ENCODE results near the gene CHD6. TPM values are rescaled to one million over a fixed set of nuclear protein-coding genes. Genes with fewer than 3 reads are reported as not detected.

The CHD6 gene
- total and polyA plus RNA-seq, 2 experiments from 2014 or later, result 12.6 to 24.9 TPM

- 23 to 32% methylated on average over 4 of the region's 4 CpGs for WGBS, 2 experiments (ENCODE audit: low coverage in 1 of 2, low lambda C conversion rate in 2 of 2, missing lambda C conversion rate in 2 of 2)
These were observed 118.0 kb downstream of the CHD6 start for GRCh38 chr20:41499961-41500725.

GRCh38 chr20:41499064-41499463 is 119.1 kb downstream of the CHD6 start:
- Histone ChIP-seq H3K9ac (no peak overlapping the region), H2AFZ (no peak overlapping the region), H3K4me3 (no peak overlapping the region), H3K27ac (peak overlapping the region; percentile 37), H3F3A (ENCODE audit: insufficient read depth) (peaks cover 23% of the 10 kb centered on the region), H4K20me1 (ENCODE audit: insufficient read depth) (no peaks in the 10 kb centered on the region), H3K4me1 (ENCODE audit: insufficient read depth) (peaks cover 24% of the 10 kb centered on the region), H3K27me3 (replicated peaks; ENCODE audit: insufficient read depth) (no peaks in the 10 kb centered on the region), H3K9me3 (ENCODE audit: low read depth) (no peaks in the 10 kb centered on the region), H3K79me2 (ENCODE audit: insufficient read depth) (no peaks in the 10 kb centered on the region), H3K36me3 (ENCODE audit: low read depth) (peaks cover 12% of the 10 kb centered on the region), H3K4me2 (ENCODE audit: unreplicated experiment) (no peak overlapping the region), H3K9me2 (ENCODE audit: insufficient read depth) (no peaks in the 10 kb centered on the region)
- in situ Hi-C loops (cut with MboI), result no loop called here
- DNase-seq, result peak; percentile 55
- TF ChIP-seq EZH2phosphoT487 (IDR thresholded peaks at IDR 0.05; ENCODE audit: insufficient read depth, low read depth) (no peak), EZH2 (IDR thresholded peaks at IDR 0.05; ENCODE audit: insufficient read depth, poor library complexity, severe bottlenecking) (no peak)

More at GRCh38 chr20:41499961-41500725, 118.0 kb downstream of the CHD6 start:
- no peak overlapping the region for H3K4me3 ChIP-seq
- H2AFZ ChIP-seq, result no peak overlapping the region
- peak overlapping the region; percentile 37 for H3K27ac ChIP-seq
- peak overlapping the region; percentile 27 for H3K4me2 ChIP-seq (ENCODE audit: unreplicated experiment)
- no peaks in the 10 kb centered on the region for H4K20me1 ChIP-seq (ENCODE audit: insufficient read depth)
- no peak for TF ChIP-seq EZH2 (IDR thresholded peaks at IDR 0.05; ENCODE audit: insufficient read depth, poor library complexity, severe bottlenecking)
- no peak for TF ChIP-seq EZH2phosphoT487 (IDR thresholded peaks at IDR 0.05; ENCODE audit: insufficient read depth, low read depth)
- H3K36me3 ChIP-seq (ENCODE audit: low read depth), result peaks cover 8% of the 10 kb centered on the region
- H3K4me1 ChIP-seq (ENCODE audit: insufficient read depth), result peaks cover 24% of the 10 kb centered on the region
- in situ Hi-C loops (cut with MboI), result no loop called here
- peak; percentile 55 for DNase-seq
- no peaks in the 10 kb centered on the region for H3K27me3 ChIP-seq (replicated peaks; ENCODE audit: insufficient read depth)
- H3K79me2 ChIP-seq (ENCODE audit: insufficient read depth), result no peaks in the 10 kb centered on the region
- no peaks in the 10 kb centered on the region for H3K9me3 ChIP-seq (ENCODE audit: low read depth)
- H3F3A ChIP-seq (ENCODE audit: insufficient read depth), result peaks cover 23% of the 10 kb centered on the region
- H3K9me2 ChIP-seq (ENCODE audit: insufficient read depth), result no peaks in the 10 kb centered on the region
- no peak overlapping the region for H3K9ac ChIP-seq

- Histone ChIP-seq H4K20me1 (ENCODE audit: insufficient read depth) (no peaks in the 10 kb centered on the region), H3K36me3 (ENCODE audit: low read depth) (peaks cover 13% of the 10 kb centered on the region), H3K9ac (no peak overlapping the region), H3K9me2 (ENCODE audit: insufficient read depth) (no peaks in the 10 kb centered on the region), H3F3A (ENCODE audit: insufficient read depth) (peaks cover 23% of the 10 kb centered on the region), H3K4me2 (ENCODE audit: unreplicated experiment) (no peak overlapping the region), H3K79me2 (ENCODE audit: insufficient read depth) (no peaks in the 10 kb centered on the region), H3K27me3 (replicated peaks; ENCODE audit: insufficient read depth) (no peaks in the 10 kb centered on the region), H2AFZ (no peak overlapping the region), H3K4me3 (no peak overlapping the region), H3K27ac (no peak overlapping the region), H3K9me3 (ENCODE audit: low read depth) (no peaks in the 10 kb centered on the region), H3K4me1 (ENCODE audit: insufficient read depth) (peaks cover 24% of the 10 kb centered on the region)
- no peak for TF ChIP-seq EZH2 (IDR thresholded peaks at IDR 0.05; ENCODE audit: insufficient read depth, poor library complexity, severe bottlenecking)
- TF ChIP-seq EZH2phosphoT487 (IDR thresholded peaks at IDR 0.05; ENCODE audit: insufficient read depth, low read depth), result no peak
- in situ Hi-C loops (cut with MboI), result no loop called here
- WGBS, 2 experiments (ENCODE audit: low coverage in 1 of 2, low lambda C conversion rate in 2 of 2, missing lambda C conversion rate in 2 of 2), result 96 to 98% methylated on average over 9 of the region's 9 CpGs
- no peak for DNase-seq
These were observed 120.8 kb downstream of the CHD6 start for GRCh38 chr20:41497186-41497895.

- WGBS, 2 experiments (ENCODE audit: low coverage in 1 of 2, low lambda C conversion rate in 2 of 2, missing lambda C conversion rate in 2 of 2), result 80 to 82% methylated on average over 4 of the region's 4 CpGs
- no peak overlapping the region for H3K27ac ChIP-seq
- H4K20me1 ChIP-seq (ENCODE audit: insufficient read depth), result no peaks in the 10 kb centered on the region
- no peak overlapping the region for H3K9ac ChIP-seq
- H3K9me2 ChIP-seq (ENCODE audit: insufficient read depth), result no peaks in the 10 kb centered on the region
- H3F3A ChIP-seq (ENCODE audit: insufficient read depth), result peaks cover 4% of the 10 kb centered on the region
- peaks cover 3% of the 10 kb centered on the region; the same call in 1 of the 2 replicates for H3K4me1 ChIP-seq (ENCODE audit: insufficient read depth)
- in situ Hi-C loops (cut with MboI), result no loop called here
- TF ChIP-seq EZH2phosphoT487 (IDR thresholded peaks at IDR 0.05; ENCODE audit: insufficient read depth, low read depth) (no peak), EZH2 (IDR thresholded peaks at IDR 0.05; ENCODE audit: insufficient read depth, poor library complexity, severe bottlenecking) (no peak)
- no peaks in the 10 kb centered on the region for H3K27me3 ChIP-seq (replicated peaks; ENCODE audit: insufficient read depth)
- H2AFZ ChIP-seq, result no peak overlapping the region
- DNase-seq, result no peak
- H3K9me3 ChIP-seq (ENCODE audit: low read depth), result no peaks in the 10 kb centered on the region
- no peak overlapping the region for H3K4me3 ChIP-seq
- H3K79me2 ChIP-seq (ENCODE audit: insufficient read depth), result no peaks in the 10 kb centered on the region
- H3K4me2 ChIP-seq (ENCODE audit: unreplicated experiment), result no peak overlapping the region
- peaks cover 30% of the 10 kb centered on the region for H3K36me3 ChIP-seq (ENCODE audit: low read depth)
These were observed 123.7 kb downstream of the CHD6 start for GRCh38 chr20:41494451-41494850.
